Retinal pigment epithelial cell (primary cell): ENCODE results near the gene TOR4A.

ENCODE experiments used
- DNase-seq: peaks from one replicate; pipeline ENCODE4 v3.0.0-alpha.2; 2010; ENCODE audit warnings: low read depth
- H3K4me3 ChIP-seq: 2 replicates; pipeline ENCODE4 v1.5.1; 2011; ENCODE audit warnings: mild to moderate bottlenecking, low read length, control low read depth, moderate library complexity
- TF ChIP-seq, protein P1 (sequence below): conservative IDR thresholded peaks from 2 replicates; pipeline ENCODE4 v1.5.1; 2011; ENCODE audit warnings: low read depth, low read length, control low read depth, inconsistent platforms

Gene TOR4A

DNA sequence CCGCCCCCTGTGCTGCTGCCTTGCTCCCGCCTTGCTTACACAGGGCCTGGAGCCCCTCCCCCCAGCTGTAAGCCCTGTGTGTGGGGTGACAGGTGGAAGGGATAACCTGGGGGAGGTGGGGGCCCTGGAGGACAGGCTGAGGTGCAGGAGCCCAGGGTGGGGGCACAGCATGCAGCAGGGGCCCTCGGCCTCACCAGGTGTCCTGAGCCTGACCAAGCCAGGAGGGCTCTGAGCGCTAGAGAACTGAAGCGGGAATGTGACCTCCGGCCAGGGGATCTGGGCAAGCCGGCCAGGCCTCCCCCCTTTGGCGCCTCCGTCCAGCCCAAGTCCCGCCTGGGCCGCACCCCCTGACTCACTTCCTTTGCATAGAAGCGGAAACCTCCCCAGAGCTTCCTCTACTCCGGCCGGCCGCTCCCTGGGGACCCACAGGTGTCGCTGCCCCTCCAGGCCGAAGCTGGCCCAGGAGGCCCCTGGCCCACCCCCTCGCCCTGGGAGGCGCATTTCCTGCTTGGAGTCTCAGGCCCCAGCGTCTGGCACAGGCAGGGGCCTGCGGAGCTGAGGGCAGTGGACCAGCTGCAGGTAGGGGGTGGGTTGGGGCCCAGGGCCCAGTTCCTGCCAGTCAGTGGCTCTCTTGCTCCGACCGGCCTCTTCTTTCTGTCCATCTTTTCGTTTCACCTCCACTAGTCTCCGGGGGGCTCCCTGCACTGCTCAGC, at the start of gene TOR4A:
Gene TOR4A (plus strand): TSS at position 398 of the 713 bp plus-strand sequence. CDS start 964 bp downstream, outside the sequence.
- TF ChIP-seq, protein P1, sequence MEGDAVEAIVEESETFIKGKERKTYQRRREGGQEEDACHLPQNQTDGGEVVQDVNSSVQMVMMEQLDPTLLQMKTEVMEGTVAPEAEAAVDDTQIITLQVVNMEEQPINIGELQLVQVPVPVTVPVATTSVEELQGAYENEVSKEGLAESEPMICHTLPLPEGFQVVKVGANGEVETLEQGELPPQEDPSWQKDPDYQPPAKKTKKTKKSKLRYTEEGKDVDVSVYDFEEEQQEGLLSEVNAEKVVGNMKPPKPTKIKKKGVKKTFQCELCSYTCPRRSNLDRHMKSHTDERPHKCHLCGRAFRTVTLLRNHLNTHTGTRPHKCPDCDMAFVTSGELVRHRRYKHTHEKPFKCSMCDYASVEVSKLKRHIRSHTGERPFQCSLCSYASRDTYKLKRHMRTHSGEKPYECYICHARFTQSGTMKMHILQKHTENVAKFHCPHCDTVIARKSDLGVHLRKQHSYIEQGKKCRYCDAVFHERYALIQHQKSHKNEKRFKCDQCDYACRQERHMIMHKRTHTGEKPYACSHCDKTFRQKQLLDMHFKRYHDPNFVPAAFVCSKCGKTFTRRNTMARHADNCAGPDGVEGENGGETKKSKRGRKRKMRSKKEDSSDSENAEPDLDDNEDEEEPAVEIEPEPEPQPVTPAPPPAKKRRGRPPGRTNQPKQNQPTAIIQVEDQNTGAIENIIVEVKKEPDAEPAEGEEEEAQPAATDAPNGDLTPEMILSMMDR, result peak; percentile 43
- DNase-seq, result peak; percentile 59
- peak within 1 kb of the TSS; percentile 65 for H3K4me3 ChIP-seq

GRCh38 chr9:137227853-137228505, 49.5 kb upstream of the TOR4A start:
- TF ChIP-seq, protein P1, result no peak
- no peak for DNase-seq
- no peak overlapping the region for H3K4me3 ChIP-seq

- H3K4me3 ChIP-seq, result no peak overlapping the region
- DNase-seq, result no peak
- TF ChIP-seq, protein P1, result no peak
These were observed 49.0 kb upstream of the TOR4A start for GRCh38 chr9:137228506-137228967.

DNA sequence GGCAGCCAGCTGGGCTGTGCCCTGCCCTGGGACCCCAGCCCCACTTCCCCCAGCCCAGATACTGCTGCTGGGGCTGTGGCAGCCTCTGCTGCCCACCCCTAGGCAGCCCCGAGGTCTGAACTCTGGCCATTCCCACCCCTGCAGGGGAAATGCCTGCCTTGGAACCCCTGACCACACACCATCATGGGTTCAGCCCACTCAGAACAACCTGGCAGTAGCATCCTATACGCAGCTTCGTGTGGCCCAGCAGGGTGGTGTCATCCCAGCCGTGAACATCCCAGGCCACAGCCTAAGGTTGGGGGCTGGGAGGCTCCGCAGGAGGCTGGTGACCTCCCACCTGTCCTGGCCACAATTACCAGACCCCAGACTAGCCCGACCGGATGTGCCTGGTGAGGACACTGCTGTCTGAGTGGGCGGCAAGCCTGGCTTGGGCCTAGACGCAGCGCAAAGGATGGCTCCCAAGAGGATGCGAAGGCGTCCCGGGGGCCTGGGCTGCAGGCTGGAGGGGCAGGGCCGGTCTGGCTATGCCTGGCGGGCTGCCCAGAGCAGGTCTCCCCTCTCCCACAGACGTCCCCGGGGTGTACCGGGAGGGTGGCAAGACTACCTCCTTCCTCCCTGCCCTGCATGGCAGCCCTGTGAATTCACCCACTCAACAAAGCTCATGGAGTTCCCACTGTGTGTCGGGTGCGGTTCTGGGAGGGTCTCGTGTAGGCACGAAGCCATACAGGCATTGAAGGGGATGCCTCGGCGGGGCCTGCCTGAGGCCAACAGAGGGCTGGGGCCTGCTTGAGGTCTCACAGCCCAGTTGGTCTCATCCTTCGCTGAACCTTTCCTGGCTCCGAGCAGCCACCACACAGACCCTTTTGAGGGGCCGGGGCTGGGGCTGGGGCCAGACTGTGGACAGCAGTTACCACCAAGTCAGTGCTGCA, 48.3 kb upstream of the TOR4A start:
- TF ChIP-seq, protein P1, result no peak
- DNase-seq, result no peak
- no peak overlapping the region for H3K4me3 ChIP-seq

GRCh38 chr9:137229903-137230704, 47.4 kb upstream of the TOR4A start:
- TF ChIP-seq, protein P1, result no peak
- no peak overlapping the region for H3K4me3 ChIP-seq
- no peak for DNase-seq

- TF ChIP-seq, protein P1, result no peak
- no peak for DNase-seq
- no peak within 1 kb of the TSS for H3K4me3 ChIP-seq
These were observed 46.7 kb upstream of the TOR4A start, which contains the start of gene SLC34A3 for GRCh38 chr9:137230705-137231371. Gene SLC34A3 (plus strand): TSS chr9:137230901. CDS start chr9:137231703, 802 bp downstream.
